GM21786 (cell line): ENCODE results near the gene TPRN.

Experiments
- ATAC-seq: cut with Tn5 transposase; IDR thresholded peaks from one replicate; pipeline ENCODE4 v1.9.1; 2021; ENCODE audit not compliant: unreplicated experiment

TPRN gene

DNA sequence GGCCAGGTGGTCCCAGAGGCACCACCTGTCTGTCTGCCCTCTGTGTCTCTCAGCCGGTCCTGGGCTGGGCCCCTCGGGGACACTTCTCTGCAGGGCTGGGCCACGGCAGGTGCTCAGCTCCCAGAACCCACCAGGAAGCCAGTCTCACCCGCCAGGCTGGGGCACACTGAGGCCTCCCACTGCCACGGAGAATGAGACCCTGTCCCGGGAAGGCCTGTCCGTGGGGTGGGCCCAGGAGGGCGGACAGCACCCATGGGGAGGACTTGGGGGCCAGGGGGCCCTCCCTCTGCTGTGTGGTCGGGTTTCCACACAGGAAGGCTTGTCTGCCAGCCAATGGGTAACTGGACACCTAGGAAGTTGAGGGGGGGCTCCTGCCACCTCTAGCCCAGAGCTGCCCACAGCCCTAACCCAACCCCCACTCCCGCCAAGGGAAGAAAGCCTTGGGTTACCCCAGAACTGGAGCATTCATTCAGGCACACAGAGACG, 36.4 kb upstream of the TPRN start:
- no peak for ATAC-seq

DNA sequence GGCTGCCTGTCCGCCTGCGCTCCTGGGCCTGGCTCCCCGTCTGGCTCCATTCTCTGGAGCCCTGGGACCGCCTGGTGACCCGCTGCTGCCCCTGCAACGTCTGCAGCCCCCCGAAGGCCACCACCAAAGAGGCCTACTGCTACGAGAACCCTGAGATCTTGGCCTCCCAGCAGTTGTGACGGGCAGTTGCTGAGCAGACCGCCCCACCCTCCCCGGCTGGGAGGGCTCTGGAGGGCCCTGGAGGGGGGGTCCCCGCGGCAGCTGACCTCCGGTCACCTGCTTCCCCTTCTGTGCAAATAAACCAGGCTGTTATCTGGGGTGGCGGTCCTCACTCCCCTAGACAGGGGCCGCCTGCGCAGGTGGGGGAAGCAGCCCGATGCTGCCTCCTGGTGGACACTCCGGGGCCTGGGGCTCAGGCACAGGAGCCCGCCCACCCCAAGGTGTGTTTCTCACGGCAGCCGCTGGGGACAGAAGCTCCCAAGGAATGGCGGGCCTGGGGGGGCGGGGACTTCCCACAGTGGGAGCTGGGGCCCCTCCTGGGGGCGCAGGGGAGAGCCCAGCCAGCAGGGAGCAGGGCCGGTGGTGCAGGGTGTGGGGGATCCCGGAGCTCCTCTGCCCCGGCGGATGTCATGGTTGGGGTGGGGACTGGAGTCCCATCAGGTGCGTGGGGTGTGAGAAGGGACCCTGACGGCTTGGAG, 35.8 kb upstream of the TPRN start:
- no peak for ATAC-seq

DNA sequence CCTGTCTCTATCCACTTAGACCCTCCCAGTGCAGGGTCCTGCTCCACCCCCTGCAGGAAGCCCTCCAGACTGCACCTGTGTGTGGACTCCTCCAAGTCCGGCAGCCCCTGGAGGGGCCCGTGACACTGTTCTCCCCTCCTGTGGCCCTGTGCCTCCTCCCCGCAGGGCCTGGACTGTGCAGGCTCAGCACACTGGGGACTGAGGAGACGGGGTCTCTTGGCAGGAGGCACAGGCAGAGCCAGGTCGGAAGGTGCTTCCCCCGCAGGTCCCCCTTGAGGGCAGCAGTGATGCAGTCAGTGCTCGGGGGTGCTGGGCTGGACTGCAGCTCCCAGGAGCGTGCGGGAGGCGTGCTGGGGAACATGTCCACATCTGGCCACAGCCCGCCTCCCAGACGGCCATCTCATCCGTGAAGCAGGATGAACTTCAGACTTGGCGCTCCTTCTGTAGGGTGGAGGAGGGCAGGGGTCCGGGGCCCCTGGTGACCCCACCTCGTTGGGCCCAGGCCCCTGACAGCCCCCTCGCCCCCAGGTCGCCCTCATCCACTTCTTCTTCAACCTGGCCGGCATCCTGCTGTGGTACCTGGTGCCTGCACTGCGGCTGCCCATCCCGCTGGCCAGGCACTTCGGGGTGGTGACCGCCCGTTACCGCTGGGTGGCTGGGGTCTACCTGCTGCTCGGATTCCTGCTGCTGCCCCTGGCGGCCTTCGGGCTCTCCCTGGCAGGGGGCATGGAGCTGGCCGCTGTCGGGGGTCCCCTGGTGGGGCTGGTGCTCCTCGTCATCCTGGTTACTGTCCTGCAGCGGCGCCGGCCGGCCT, 35.1 kb upstream of the TPRN start:
- no peak for ATAC-seq

DNA sequence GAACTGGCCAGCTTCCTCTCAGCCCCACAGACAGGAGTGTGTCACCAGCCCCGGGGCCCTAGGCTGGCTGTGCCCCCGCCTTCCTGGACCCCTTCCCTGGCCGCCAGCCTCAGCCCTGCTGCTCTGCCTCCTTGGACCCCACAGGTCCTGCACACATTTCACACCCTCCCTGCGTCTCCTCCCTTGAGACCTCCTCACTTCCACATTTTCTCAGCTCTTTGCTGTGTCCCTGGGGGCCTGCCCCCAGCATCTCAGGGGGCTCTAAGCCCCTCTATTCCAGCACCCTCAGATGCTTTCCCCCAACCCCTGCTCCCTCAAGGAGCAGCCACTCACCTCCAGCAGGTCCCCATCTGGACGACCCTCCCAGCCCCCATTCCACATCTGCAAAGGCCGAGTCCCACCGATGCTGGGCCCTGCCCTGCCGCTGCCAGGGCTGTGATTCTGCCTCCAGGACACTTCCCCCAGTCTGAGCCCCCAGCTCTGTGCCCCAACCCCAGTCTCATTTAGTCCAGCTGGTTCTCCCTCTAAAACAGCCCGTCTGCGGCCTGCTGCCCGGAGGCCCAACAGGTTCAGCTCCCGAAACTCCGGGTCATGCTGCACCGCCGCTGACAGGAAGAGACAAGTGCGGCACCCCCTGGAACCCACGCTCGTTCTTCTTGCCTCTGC, 34.4 kb upstream of the TPRN start:
- ATAC-seq = no peak

DNA sequence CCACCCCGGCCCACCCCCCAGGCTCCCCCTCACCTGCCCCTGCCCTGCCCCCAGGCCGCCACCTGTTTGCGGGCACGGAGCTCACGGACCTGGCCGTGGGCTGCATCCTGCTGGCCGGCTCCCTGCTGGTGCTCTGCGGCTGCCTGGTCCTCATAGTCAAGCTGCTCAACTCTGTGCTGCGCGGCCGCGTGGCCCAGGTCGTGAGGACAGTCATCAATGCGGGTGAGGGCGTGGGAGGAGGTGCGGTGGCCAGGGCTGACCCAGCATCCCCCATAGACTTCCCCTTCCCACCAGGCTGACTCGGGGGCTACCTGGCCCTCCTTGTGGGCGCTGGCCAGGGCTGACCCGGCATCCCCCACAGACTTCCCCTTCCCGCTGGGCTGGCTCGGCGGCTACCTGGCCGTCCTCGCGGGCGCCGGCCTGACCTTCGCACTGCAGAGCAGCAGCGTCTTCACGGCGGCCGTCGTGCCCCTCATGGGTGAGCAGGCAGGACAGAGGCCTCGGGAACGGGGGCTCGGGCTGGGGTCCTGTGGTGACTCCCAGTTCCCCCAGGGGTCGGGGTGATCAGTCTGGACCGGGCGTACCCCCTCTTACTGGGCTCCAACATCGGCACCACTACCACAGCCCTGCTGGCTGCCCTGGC, 33.6 kb upstream of the TPRN start:
- no peak for ATAC-seq

DNA sequence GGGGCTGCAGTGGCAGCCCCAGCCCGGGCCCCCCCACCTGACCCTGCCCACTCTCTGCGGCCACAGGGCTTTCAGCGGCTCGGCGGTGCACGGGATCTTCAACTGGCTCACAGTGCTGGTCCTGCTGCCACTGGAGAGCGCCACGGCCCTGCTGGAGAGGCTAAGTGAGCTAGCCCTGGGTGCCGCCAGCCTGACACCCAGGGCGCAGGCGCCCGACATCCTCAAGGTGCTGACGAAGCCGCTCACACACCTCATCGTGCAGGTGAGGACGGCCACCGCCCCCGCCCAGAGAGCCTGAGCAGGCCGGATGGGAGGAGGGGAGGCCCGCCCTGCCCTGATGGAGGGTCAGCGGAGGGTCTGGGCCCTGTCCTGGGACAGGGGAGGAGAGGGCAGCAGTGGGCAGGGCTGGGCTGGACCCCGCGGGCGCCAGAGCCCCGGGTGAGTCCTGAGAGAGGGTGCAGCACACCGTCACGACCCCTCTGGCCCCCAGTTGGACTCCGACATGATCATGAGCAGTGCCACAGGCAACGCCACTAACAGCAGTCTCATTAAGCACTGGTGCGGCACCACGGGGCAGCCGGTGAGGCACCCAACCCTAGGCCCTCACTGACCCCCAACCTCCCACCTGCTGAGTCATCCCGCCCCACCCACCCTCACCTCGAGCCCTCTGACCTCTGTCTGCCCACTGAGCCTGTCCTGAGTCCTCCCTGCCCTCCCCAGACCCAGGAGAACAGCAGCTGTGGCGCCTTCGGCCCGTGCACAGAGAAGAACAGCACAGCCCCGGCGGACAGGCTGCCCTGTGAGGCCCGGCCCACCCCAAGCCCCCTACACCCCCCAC, 32.8 kb upstream of the TPRN start:
- no peak for ATAC-seq

DNA sequence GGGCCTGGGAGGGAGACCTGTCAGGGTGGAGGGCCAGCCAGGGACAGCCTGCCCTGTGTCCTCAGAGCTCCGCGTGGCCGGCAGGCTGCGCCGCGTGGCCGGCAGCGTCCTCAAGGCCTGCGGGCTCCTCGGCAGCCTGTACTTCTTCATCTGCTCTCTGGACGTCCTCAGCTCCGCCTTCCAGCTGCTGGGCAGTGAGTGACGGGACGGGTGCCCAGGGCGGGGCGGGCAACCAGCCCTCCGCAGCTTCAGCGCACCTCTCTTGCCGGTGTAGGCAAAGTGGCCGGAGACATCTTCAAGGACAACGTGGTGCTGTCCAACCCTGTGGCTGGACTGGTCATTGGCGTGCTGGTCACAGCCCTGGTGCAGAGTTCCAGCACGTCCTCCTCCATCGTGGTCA, 32.0 kb upstream of the TPRN start:
- ATAC-seq = no peak

DNA sequence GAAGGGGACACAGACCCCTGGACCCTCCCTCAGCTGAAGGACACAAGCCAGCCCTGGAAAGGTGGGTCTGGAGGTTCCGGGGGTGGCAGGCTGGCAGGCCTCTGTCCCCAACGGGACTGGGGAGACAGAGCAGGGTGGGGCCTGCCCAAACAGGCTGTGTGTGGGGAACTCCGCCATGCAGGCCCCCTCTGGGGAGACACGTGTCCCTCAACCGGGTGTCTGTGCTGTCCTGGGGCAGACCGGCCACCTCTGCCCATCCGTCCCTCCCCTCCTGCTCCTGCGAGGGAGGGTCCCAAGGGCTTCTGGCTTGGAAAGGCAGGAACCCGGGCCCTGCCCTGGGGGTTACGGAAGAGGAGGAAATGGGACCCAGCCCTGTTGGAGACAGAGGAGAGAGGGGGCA, 31.6 kb upstream of the TPRN start:
- no peak for ATAC-seq

DNA sequence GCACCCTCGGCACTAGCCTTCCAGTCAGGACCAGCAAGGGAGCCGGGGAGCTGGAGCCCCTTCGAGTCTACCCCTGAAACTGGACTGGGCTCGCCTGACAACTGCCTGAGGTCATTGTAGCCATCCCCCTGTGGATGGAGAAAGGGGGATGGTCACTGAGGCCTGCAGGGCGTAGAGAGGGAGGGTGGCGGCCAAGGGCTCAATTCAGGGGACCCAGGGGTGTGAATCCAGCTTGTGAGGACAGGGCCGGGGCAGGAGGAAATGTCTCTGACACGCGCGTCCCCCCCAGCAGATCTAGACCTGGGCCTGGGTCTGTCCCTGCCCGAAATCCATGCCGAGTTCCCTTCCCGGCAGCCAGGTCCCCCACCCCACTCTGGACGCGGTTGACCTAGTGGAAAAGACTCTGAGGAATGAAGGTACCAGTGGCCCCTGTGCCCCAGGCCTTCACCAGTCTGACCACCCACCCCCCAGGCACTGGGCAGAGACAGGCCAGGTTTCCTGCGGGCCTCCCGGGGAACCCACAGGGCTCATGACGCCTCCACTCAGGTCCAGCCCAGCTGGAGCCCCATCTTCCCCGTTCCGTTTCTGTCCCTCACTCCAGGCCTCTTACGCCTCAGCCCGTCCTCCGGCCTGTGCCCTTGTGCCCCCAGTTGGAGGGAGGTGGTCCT, 31.0 kb upstream of the TPRN start:
- ATAC-seq = no peak

DNA sequence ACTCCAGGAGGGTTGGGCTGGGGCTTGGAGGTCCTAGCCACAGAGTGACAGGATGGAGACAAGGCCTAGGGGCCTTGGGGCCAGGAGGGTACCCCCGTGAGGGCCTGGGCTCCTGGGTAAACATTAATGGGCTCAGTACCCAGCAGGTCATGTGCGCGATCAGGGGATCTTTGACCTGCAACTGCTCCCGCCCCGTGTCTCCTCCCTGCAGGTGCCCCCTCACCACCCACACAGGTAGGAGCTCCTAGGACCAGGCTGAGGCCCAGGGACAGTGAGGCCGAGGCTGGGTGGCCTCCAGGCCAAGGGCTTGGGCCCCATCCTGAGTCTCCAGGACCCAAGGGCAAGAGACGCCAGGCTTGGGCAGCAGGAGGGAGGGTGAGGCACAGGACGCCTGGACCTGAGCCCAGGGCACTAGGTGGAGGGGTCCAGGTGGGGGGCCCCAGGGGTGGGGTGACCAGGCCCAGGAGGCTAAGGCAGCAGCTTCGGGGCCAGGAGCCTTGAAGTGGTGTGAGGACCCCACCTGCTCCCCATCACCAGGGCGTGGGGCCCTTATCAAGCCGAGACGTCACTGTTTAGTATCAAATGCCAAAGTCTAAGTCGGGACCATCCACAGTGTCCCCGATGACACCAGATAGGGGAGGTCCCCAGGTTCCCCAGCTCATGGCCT, 30.3 kb upstream of the TPRN start, which contains the start of gene SLC34A3:
Gene SLC34A3 (plus strand): TSS at position 197 of the 667 bp plus-strand sequence. CDS start 802 bp downstream, outside the sequence.
- ATAC-seq = no peak

DNA sequence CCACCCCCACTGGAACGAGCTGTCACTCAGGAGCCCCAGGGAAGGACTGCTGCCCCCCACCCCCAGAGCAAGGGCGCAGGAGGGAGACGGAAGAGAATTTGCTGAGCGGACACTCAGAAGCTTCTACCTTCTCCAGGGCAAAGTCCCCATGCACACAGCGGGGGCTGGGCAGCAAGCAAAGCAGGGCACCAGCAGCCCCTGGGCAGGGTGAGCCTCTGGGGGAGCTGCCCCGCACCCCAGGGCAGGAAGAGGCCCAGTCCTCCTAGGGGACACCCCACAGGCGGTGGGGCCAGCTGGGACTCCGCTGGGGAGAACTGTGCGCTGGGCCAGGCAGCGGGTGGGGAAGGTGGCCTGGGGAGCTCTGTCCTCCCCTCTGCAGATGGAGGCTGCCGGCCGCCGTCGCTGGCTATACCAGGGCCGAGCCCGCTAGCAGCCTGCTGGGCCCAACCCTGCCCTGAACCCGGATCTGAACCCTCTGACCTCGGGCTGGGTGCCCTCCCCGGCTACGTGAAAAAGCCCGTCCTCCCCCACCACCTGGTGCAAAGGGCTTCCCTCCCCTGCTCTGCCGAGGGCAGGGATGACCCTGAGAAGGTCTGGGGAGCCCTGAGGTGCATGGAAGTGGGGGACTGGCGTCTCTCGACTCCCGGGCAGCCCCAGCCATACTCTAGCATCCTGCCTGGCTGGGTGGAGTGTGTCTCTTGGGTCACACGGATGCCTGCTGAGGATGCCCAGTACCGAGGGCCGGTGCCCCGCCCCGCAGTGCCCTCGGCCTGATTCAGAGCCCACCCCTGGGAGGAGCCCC, 29.6 kb upstream of the TPRN start:
- no peak for ATAC-seq

DNA sequence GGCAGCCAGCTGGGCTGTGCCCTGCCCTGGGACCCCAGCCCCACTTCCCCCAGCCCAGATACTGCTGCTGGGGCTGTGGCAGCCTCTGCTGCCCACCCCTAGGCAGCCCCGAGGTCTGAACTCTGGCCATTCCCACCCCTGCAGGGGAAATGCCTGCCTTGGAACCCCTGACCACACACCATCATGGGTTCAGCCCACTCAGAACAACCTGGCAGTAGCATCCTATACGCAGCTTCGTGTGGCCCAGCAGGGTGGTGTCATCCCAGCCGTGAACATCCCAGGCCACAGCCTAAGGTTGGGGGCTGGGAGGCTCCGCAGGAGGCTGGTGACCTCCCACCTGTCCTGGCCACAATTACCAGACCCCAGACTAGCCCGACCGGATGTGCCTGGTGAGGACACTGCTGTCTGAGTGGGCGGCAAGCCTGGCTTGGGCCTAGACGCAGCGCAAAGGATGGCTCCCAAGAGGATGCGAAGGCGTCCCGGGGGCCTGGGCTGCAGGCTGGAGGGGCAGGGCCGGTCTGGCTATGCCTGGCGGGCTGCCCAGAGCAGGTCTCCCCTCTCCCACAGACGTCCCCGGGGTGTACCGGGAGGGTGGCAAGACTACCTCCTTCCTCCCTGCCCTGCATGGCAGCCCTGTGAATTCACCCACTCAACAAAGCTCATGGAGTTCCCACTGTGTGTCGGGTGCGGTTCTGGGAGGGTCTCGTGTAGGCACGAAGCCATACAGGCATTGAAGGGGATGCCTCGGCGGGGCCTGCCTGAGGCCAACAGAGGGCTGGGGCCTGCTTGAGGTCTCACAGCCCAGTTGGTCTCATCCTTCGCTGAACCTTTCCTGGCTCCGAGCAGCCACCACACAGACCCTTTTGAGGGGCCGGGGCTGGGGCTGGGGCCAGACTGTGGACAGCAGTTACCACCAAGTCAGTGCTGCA, 28.7 kb upstream of the TPRN start:
- no peak for ATAC-seq

DNA sequence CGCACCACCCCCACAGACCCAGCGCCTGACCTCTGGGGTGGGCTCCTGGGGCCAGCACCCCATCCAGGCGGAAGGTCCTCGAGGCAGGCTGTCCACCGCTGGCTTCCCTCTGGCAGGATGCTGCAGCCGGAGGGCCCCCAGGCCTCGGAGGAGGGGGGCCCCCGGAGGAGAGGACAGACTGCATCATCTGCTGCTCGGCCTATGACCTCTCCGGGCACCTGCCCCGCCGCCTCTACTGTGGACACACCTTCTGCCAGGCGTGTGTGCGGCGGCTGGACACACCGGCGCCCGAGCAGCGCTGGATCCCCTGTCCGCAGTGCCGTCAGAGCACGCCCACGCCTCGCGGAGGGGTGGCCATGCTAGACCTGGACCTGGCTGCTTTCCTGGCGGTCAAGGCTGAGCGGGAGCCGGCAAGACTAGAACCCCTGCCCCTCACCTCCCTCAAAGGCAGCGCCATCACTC, 28.0 kb upstream of the TPRN start:
- no peak for ATAC-seq

DNA sequence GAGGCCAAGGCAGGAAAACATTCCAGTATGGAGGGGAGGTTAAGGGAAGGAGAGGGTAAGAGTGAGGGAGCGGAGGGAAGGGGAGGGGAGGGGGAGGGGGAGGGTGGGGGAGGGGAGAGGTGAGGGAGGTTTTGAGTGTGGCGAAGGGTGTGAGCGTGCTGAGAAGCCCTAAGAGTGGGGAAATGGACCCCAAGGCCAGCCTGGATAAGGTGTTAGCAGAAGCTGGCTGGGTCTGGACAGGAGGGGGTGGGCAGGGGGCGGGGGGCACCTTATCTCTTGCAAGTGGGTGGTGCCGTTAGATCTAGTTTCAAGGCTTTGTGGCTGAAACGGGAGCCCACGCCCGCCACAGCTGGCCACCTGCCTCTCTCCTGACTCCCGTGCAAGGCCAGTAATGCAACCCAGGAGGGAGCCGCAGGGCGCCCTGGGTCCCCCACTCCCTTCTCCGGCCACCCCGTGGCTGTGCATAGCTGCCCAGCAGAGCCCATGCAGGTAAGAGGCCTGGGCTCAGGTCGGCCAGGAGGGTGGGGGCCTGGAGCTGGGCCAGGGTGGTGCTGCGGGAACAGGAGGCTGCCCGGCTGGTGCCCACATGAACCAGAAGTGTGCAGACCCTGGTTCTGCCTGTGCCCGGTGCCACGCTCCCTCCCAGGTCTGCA, 27.4 kb upstream of the TPRN start:
- ATAC-seq = no peak

DNA sequence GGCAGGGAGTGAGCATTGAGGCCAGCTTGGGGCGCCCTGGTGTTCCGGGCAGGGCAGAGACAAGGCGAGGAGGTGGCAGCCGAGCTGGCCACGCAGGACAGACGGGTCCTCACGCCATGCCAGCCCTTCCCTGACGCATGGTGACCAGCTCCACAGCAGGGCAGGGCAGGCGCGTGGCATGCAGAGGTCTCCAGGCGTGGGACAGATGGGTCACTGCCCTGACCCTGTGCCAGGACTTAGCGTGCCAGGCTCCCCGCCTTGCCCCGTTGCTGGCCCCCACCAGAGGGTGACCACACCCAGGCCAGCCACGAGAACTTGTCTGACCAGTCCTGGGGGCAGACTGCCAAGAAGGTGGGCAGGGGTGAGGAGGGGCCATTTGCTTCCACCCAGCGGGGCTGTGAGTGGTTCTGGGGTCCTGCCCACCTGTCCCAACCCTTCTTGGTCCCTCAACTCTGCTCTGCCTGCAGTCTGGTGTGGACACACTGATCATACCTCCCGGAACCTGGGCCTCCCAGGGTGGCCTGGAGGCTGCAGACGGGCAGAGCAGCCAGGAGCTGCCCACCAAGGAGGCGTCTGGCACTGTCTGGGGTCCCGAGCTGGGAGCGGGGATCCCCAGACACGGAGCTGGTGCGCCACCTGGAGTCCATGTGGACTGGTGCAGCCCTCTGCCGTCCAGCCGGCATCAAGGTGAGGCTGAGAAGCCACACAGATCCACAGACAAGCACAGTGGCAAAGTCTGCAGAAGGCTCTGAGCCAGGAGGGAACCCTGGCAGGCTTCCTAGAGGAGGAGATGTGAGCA, 26.7 kb upstream of the TPRN start, which contains the start of gene RNF224:
Gene RNF224 (plus strand): TSS at position 449 of the 799 bp plus-strand sequence. CDS start 834 bp downstream, outside the sequence.
- ATAC-seq = no peak
